Neural cell (in vitro differentiated cells): ENCODE measurements around the gene AFF1. TPM values are rescaled to one million over a fixed set of nuclear protein-coding genes. Genes with fewer than 3 reads are reported as not detected.

ENCODE experiments used
- H2AFZ ChIP-seq: fragments of 200-600, 300-800 bp; sonication (generic), shearing (Covaris generic); 2 replicates; pipeline ENCODE4 v1.6.0; 2014; ENCODE audit warnings: low read depth, mild to moderate bottlenecking, antibody characterized with exemption, low read length, moderate library complexity
- H3F3A ChIP-seq: fragments of 200-600 bp; shearing (Covaris generic); 2 replicates; pipeline ENCODE4 v1.6.1; 2016; ENCODE audit warnings: mild to moderate bottlenecking, moderate library complexity, mixed read lengths, antibody characterized with exemption, low read length; ENCODE audit not compliant: insufficient read depth, poor library complexity, severe bottlenecking
- H3K27ac ChIP-seq: fragments of 200-600, 300-800 bp; sonication (generic), shearing (Covaris generic); 2 replicates; pipeline ENCODE4 v1.5.1; 2014; ENCODE audit warnings: mild to moderate bottlenecking, low read length, moderate library complexity
- H3K27me3 ChIP-seq: fragments of 300-800, 200-600 bp; sonication (generic), shearing (Covaris generic); 2 replicates; pipeline ENCODE4 v1.6.0; 2014; ENCODE audit warnings: mild to moderate bottlenecking, low read depth, low read length, moderate library complexity; ENCODE audit not compliant: insufficient read depth
- H3K36me3 ChIP-seq: fragments of 300-800, 200-600 bp; sonication (generic), shearing (Covaris generic); 2 replicates; pipeline ENCODE4 v1.5.1; 2014; ENCODE audit warnings: mild to moderate bottlenecking, antibody characterized with exemption, low read length, moderate library complexity; ENCODE audit not compliant: insufficient read depth
- H3K4me2 ChIP-seq: fragments of 300-800, 200-600 bp; sonication (generic), shearing (Covaris generic); 2 replicates; pipeline ENCODE4 v1.6.0; 2014; ENCODE audit warnings: mild to moderate bottlenecking, low read length
- H3K4me3 ChIP-seq: fragments of 300-800, 200-600 bp; sonication (generic), shearing (Covaris generic); 2 replicates; pipeline ENCODE4 v1.5.1; 2014; ENCODE audit warnings: mild to moderate bottlenecking, low read length, moderate library complexity
- H3K79me2 ChIP-seq: fragments of 200-600 bp; shearing (Covaris generic); replicated peaks from 2 replicates; pipeline ENCODE4 v1.6.0; 2014; ENCODE audit warnings: mild to moderate bottlenecking, low read length, moderate library complexity; ENCODE audit not compliant: insufficient read depth
- H3K9ac ChIP-seq: fragments of 300-800, 200-600 bp; sonication (generic), shearing (Covaris generic); 2 replicates; pipeline ENCODE4 v1.6.1; 2016; ENCODE audit warnings: mild to moderate bottlenecking, low read length, mixed read lengths
- H3K9me2 ChIP-seq: fragments of 200-600 bp; shearing (Covaris generic); 2 replicates; pipeline ENCODE4 v1.6.1; 2016; ENCODE audit warnings: mild to moderate bottlenecking, low read length, mixed read lengths; ENCODE audit not compliant: insufficient read depth
- H3K9me3 ChIP-seq: fragments of 200-600, 300-800 bp; sonication (generic), shearing (Covaris generic); 2 replicates; pipeline ENCODE4 v1.6.1; 2016; ENCODE audit warnings: mild to moderate bottlenecking, mixed run types, low read length, moderate library complexity, mixed read lengths
- H4K20me1 ChIP-seq: fragments of 200-600 bp; shearing (Covaris generic); 2 replicates; pipeline ENCODE4 v1.6.1; 2016; ENCODE audit warnings: mild to moderate bottlenecking, mixed run types; ENCODE audit not compliant: insufficient read depth
- CTCF ChIP-seq: fragments of 450-650 bp; IDR thresholded peaks from 2 replicates; pipeline ENCODE4 v1.5.1; 2014; ENCODE audit warnings: antibody characterized with exemption, mild to moderate bottlenecking, moderate library complexity; ENCODE audit not compliant: poor library complexity, severe bottlenecking
- EP300 ChIP-seq: fragments of 450-650 bp; conservative IDR thresholded peaks from 2 replicates; pipeline ENCODE4 v1.6.1; 2014; ENCODE audit warnings: antibody characterized with exemption, mild to moderate bottlenecking, moderate library complexity; ENCODE audit not compliant: poor library complexity, severe bottlenecking
- EZH2 ChIP-seq: fragments of 200-600, 300-800 bp; shearing (Covaris generic), sonication (generic); IDR thresholded peaks from 2 replicates; pipeline ENCODE4 v1.6.1; 2014; ENCODE audit warnings: antibody characterized with exemption, low read length, borderline replicate concordance, mild to moderate bottlenecking; ENCODE audit not compliant: insufficient read depth, poor library complexity, severe bottlenecking
- MXI1 ChIP-seq: fragments of 450-650 bp; conservative IDR thresholded peaks from 2 replicates; pipeline ENCODE4 v1.6.1; 2014; ENCODE audit warnings: antibody characterized with exemption, mild to moderate bottlenecking; ENCODE audit not compliant: poor library complexity, severe bottlenecking
- POLR2AphosphoS5 ChIP-seq: IDR thresholded peaks from 2 replicates; pipeline ENCODE4 v1.6.1; 2012
- RAD21 ChIP-seq: fragments of 450-650 bp; conservative IDR thresholded peaks from 2 replicates; pipeline ENCODE4 v1.6.1; 2014; ENCODE audit warnings: antibody characterized with exemption, mild to moderate bottlenecking, moderate library complexity
- REST ChIP-seq: IDR thresholded peaks from 2 replicates; pipeline ENCODE4 v1.6.1; 2012; ENCODE audit warnings: borderline replicate concordance
- SMC3 ChIP-seq: fragments of 450-650 bp; conservative IDR thresholded peaks from 2 replicates; pipeline ENCODE4 v1.6.1; 2014; ENCODE audit warnings: antibody characterized with exemption, mild to moderate bottlenecking, moderate library complexity; ENCODE audit not compliant: poor library complexity
- TAF1 ChIP-seq: IDR thresholded peaks from 2 replicates; pipeline ENCODE4 v1.6.1; 2012; ENCODE audit warnings: low read depth
- polyA plus RNA-seq: library from polyadenylated mRNA; depleted of rRNA; stranded (reverse); fragments of >200 nt; gene quantifications from 2 replicates; pipeline ENCODE4 v1.2.3, GENCODE V29; 2014

The AFF1 gene
- polyA plus RNA-seq, 1 donor from 2014 or later, result 0.63 TPM

- H3K27me3 ChIP-seq, result no peaks in the 10 kb centered on the region
- no peaks in the 10 kb centered on the region for H3F3A ChIP-seq
- no peak overlapping the region for H3K27ac ChIP-seq
- H3K4me2 ChIP-seq, result no peak overlapping the region
- H4K20me1 ChIP-seq, result no peaks in the 10 kb centered on the region
- no peak overlapping the region for H2AFZ ChIP-seq
- no peak overlapping the region for H3K4me3 ChIP-seq
- H3K9ac ChIP-seq, result no peak overlapping the region
- no peaks in the 10 kb centered on the region for H3K9me2 ChIP-seq
- no peaks in the 10 kb centered on the region for H3K9me3 ChIP-seq
- no peak for TF ChIP-seq EP300
- no peak for TF ChIP-seq EZH2
- no peak for TF ChIP-seq RAD21
- no peak for TF ChIP-seq POLR2AphosphoS5
- no peak for TF ChIP-seq REST
- no peak for TF ChIP-seq MXI1
- no peak for TF ChIP-seq SMC3
- no peak for TF ChIP-seq TAF1
- no peak for TF ChIP-seq CTCF
- no peaks in the 10 kb centered on the region for H3K79me2 ChIP-seq
- no peaks in the 10 kb centered on the region for H3K36me3 ChIP-seq
These were observed 193.3 kb downstream of the AFF1 start for GRCh38 chr4:87128006-87128705.

GRCh38 chr4:87129681-87130080, 194.9 kb downstream of the AFF1 start:
- H2AFZ ChIP-seq, result no peak overlapping the region
- no peaks in the 10 kb centered on the region for H3K36me3 ChIP-seq
- H3K9me2 ChIP-seq, result no peaks in the 10 kb centered on the region
- H3K79me2 ChIP-seq, result no peaks in the 10 kb centered on the region
- no peaks in the 10 kb centered on the region for H3F3A ChIP-seq
- no peak overlapping the region for H3K9ac ChIP-seq
- no peak overlapping the region for H3K27ac ChIP-seq
- H3K9me3 ChIP-seq, result no peaks in the 10 kb centered on the region
- TF ChIP-seq EP300 (no peak), CTCF (no peak), REST (no peak), SMC3 (no peak), TAF1 (no peak), MXI1 (no peak), POLR2AphosphoS5 (no peak), EZH2 (no peak), RAD21 (no peak)
- no peaks in the 10 kb centered on the region for H3K27me3 ChIP-seq
- no peak overlapping the region for H3K4me2 ChIP-seq
- no peaks in the 10 kb centered on the region for H4K20me1 ChIP-seq
- H3K4me3 ChIP-seq, result no peak overlapping the region
